RWPE2 (cell line): ENCODE results near the gene ANKAR.
A peak's percentile ranks its signal among the peaks of the same experiment; 100 is the strongest.
"Not testable (repeated sequence)": the region's sequence is repeated elsewhere in the genome, so short reads cannot be mapped to it uniquely, and the experiment has no call there.

Source experiments
- ATAC-seq: fragments of 200-7000 bp; cut with Tn5 transposase; 3 replicates; pipeline ENCODE4 v1.9.1; 2021; ENCODE audit warnings: low read depth
- DNase-seq: peaks from one replicate; pipeline ENCODE4 v3.0.0-alpha.2; 2020; ENCODE audit warnings: low spot score
- H3K27ac ChIP-seq: fragments of 450-650 bp; 2 replicates; pipeline ENCODE4 v1.5.1; 2017; ENCODE audit warnings: mild to moderate bottlenecking; ENCODE audit not compliant: poor library complexity, severe bottlenecking
- H3K27me3 ChIP-seq: fragments of 250-450 bp; sonication (Bioruptor Pico); 2 replicates; pipeline ENCODE4 v1.5.1; 2021; ENCODE audit warnings: mild to moderate bottlenecking, moderate library complexity; ENCODE audit not compliant: insufficient read depth, poor library complexity, severe bottlenecking
- H3K36me3 ChIP-seq: fragments of 250-450 bp; sonication (Bioruptor Pico); 2 replicates; pipeline ENCODE4 v1.5.1; 2020; ENCODE audit warnings: low read depth, mild to moderate bottlenecking, moderate library complexity
- H3K4me1 ChIP-seq: fragments of 250-450 bp; sonication (Bioruptor Pico); 2 replicates; pipeline ENCODE4 v1.5.1; 2021; ENCODE audit warnings: mild to moderate bottlenecking, moderate library complexity; ENCODE audit not compliant: insufficient read depth, poor library complexity, severe bottlenecking
- H3K4me3 ChIP-seq: fragments of 250-450 bp; sonication (Bioruptor Pico); 2 replicates; pipeline ENCODE4 v1.5.1; 2021; ENCODE audit warnings: mild to moderate bottlenecking, moderate library complexity; ENCODE audit not compliant: severe bottlenecking
- H3K9me3 ChIP-seq: fragments of 250-450 bp; sonication (Bioruptor Pico); 2 replicates; pipeline ENCODE4 v1.5.1; 2021; ENCODE audit warnings: mild to moderate bottlenecking, moderate library complexity; ENCODE audit not compliant: severe bottlenecking
- TF ChIP-seq, protein P1 (sequence below): fragments of 450-650 bp; IDR thresholded peaks from one replicate; pipeline ENCODE4 v1.5.1; 2017; ENCODE audit warnings: mild to moderate bottlenecking, moderate library complexity; ENCODE audit not compliant: poor library complexity, severe bottlenecking

Gene ANKAR

DNA sequence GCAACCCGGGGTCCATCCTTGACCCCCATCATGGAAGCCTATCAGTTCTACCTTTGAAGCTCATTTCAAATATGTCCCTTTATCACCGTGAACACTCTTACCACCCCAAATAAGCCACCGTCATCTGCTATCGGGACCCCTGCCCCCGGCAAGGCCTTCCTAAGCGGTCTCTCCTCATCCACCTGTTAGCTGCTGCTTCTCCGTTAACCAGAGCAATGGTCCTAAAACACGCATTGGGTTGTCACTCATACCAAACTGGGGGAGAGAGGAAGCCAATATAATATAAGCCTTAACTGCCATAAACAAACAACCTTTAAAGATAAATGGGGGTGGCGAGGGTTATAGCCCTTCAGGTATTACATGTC lies 12.5 kb upstream of the ANKAR start:
- H3K4me3 ChIP-seq, result peak overlapping the region; percentile 56
- no peaks in the 10 kb centered on the region for H3K9me3 ChIP-seq
- DNase-seq (no peak), ATAC-seq (no peak)
- H3K4me1 ChIP-seq, result peaks cover 4% of the 10 kb centered on the region
- no peaks in the 10 kb centered on the region for H3K27me3 ChIP-seq
- H3K36me3 ChIP-seq, result peaks cover 24% of the 10 kb centered on the region
- TF ChIP-seq, protein P1, sequence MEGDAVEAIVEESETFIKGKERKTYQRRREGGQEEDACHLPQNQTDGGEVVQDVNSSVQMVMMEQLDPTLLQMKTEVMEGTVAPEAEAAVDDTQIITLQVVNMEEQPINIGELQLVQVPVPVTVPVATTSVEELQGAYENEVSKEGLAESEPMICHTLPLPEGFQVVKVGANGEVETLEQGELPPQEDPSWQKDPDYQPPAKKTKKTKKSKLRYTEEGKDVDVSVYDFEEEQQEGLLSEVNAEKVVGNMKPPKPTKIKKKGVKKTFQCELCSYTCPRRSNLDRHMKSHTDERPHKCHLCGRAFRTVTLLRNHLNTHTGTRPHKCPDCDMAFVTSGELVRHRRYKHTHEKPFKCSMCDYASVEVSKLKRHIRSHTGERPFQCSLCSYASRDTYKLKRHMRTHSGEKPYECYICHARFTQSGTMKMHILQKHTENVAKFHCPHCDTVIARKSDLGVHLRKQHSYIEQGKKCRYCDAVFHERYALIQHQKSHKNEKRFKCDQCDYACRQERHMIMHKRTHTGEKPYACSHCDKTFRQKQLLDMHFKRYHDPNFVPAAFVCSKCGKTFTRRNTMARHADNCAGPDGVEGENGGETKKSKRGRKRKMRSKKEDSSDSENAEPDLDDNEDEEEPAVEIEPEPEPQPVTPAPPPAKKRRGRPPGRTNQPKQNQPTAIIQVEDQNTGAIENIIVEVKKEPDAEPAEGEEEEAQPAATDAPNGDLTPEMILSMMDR, result no peak
- H3K27ac ChIP-seq, result no peak overlapping the region

DNA sequence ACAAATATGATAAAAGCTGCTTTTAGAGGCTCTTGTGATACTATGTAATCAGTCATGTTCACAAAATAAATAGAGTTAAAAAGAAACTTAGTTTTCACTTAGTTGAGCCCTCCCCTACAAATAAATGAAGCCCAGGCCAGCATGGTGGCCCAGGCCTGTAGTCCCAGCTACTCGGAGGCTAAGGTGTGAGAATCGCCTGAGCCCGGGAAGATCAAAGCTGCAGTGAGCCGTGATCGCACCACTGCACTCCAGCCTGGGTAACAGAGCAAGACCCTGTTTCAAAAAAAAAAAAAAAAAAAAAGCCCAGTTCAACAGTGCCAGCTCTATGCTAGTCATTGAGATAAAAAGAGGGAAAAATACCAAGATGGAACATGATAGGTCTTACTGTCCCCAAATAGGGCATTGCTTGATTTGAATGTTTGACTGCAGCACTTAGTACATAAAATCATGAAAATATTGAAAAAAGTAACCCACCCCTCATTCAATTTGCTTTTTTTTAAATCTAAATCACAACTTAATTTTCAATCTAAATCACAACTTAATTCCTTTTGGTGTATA lies 11.7 kb upstream of the ANKAR start:
- no peaks in the 10 kb centered on the region for H3K9me3 ChIP-seq
- H3K36me3 ChIP-seq, result peaks cover 32% of the 10 kb centered on the region
- ATAC-seq (no peak), DNase-seq (no peak)
- peaks cover 4% of the 10 kb centered on the region for H3K4me1 ChIP-seq
- TF ChIP-seq, protein P1, result no peak
- no peak overlapping the region for H3K27ac ChIP-seq
- H3K4me3 ChIP-seq, result peak overlapping the region; percentile 56
- H3K27me3 ChIP-seq, result no peaks in the 10 kb centered on the region

DNA sequence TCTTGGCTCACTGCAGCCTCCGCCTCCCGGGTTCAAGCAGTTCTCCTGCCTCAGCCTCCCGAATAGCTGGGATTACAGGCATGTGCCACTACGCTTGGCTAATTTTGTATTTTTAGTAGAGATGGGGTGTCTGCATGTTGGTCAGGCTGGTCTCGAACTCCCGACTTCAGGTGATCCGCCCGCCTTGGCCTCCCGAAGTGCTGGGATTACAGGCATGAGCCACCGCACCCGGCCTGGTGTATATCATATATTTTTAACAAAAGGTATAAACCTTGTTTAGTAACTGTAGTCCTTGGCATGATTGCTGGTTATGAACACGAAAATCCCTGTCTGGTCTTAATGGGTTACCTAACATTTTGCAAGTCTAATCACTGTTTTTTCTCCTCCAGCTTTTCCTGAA lies 11.2 kb upstream of the ANKAR start:
- not testable (repeated sequence) for H3K4me1 ChIP-seq, H3K9me3 ChIP-seq, H3K4me3 ChIP-seq, H3K27ac ChIP-seq, H3K27me3 ChIP-seq, DNase-seq, ATAC-seq
- H3K36me3 ChIP-seq, result peaks cover 38% of the 10 kb centered on the region

DNA sequence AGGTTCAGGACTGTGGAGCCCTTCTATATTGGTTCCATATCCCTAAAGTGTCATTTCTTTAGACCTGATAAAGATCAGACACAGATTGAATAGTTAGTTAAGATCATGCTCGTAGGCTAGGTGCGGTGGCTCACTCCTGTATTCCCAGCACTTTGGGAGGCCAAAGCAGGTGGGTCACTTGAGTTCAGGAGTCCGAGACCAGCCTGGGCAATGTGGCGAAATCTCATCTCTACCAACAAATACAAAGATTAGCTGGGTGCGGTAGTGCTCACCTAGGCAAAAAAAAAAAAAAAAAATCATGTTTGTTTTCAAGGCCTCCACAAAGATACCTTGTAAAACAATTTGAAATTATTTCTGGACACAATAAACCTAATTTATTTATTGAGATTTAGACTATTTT lies 4.6 kb upstream of the ANKAR start:
- H3K36me3 ChIP-seq, result peaks cover 51% of the 10 kb centered on the region
- no peak overlapping the region for H3K27ac ChIP-seq
- H3K4me1 ChIP-seq, result no peaks in the 10 kb centered on the region
- TF ChIP-seq, protein P1, result no peak
- H3K4me3 ChIP-seq, result no peak overlapping the region
- H3K27me3 ChIP-seq, result no peaks in the 10 kb centered on the region
- DNase-seq, result no peak
- no peak for ATAC-seq
- no peaks in the 10 kb centered on the region for H3K9me3 ChIP-seq

DNA sequence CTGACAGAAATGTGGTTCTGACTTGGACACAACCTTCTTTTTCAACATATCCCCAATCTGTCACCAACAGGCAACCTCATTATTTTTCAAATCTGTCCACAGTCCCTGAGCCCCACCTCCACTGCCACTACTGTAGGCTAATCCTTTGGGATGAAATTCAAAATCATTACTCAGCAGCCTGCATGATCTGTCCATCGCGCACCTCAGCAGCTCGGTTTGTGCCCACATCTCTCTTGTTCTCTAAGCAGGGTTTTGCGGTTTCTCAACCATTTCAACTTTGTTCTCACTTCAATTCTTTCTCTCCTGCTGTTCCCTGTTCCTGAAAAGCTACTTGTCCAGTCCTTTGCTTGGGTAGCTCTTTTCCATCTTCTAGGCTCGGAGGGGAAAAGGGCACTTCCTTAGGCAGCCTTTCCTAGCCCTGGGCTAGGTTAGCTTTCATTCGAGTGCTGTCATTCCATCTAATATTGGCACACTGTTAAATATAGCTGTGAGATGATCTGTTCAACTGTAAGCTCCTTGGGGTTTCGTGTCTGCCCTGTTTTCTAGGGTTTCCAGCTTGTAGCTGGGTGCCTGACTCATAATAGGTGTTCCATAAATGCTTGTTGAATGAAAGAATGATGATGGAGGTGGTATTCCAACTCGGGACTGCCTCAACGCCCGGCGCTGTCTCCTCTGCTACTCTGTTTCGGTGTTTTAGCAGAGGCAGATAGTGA lies 653 bp upstream of the ANKAR start:
- ATAC-seq, result no peak; the same call in 2 of the 3 replicates
- Histone ChIP-seq H3K27me3 (no peaks in the 10 kb centered on the region), H3K27ac (peak overlapping the region; percentile 48), H3K4me3 (peak overlapping the region; percentile 43), H3K36me3 (peaks cover 19% of the 10 kb centered on the region), H3K4me1 (no peaks in the 10 kb centered on the region), H3K9me3 (no peaks in the 10 kb centered on the region)
- TF ChIP-seq, protein P1, result no peak
- no peak for DNase-seq
